Colon (tissue), 2 donors: ENCODE results near the gene LRRC1.

Experiments used
- FAIRE-seq: peaks from 2 replicates; lab custom pipeline; 2012; peaks lifted over from hg19 to GRCh38; lab: Jason Lieb, UNC
- donor health status: control.
- donor health status: control.

LRRC1 gene

GRCh38 chr6:53847796-53848314 lies 53.0 kb downstream of the LRRC1 start:
- no peak for FAIRE-seq

- no peak for FAIRE-seq
These were observed 55.7 kb downstream of the LRRC1 start for GRCh38 chr6:53850527-53850926.

GRCh38 chr6:53851561-53851960 lies 56.8 kb downstream of the LRRC1 start:
- no peak for FAIRE-seq

GRCh38 chr6:53852805-53853204 lies 58.0 kb downstream of the LRRC1 start:
- FAIRE-seq: no peak

GRCh38 chr6:53854843-53855567 lies 60.2 kb downstream of the LRRC1 start:
- no peak for FAIRE-seq

GRCh38 chr6:53855940-53856339 lies 61.1 kb downstream of the LRRC1 start:
- FAIRE-seq: no peak

- no peak for FAIRE-seq
These were observed 62.7 kb downstream of the LRRC1 start for GRCh38 chr6:53857318-53858094.

- FAIRE-seq: no peak
These were observed 63.4 kb downstream of the LRRC1 start for GRCh38 chr6:53858196-53858595.

- no peak for FAIRE-seq
These were observed 64.1 kb downstream of the LRRC1 start for GRCh38 chr6:53858913-53859312.

- FAIRE-seq: no peak
These were observed 65.7 kb downstream of the LRRC1 start for GRCh38 chr6:53860511-53860910.

- no peak for FAIRE-seq
These were observed 66.7 kb downstream of the LRRC1 start for GRCh38 chr6:53861518-53861917.

GRCh38 chr6:53862662-53863462 lies 68.1 kb downstream of the LRRC1 start:
- FAIRE-seq: no peak

- FAIRE-seq: no peak
These were observed 70.0 kb downstream of the LRRC1 start for GRCh38 chr6:53864781-53865180.

GRCh38 chr6:53866226-53866625 lies 71.4 kb downstream of the LRRC1 start:
- no peak for FAIRE-seq

GRCh38 chr6:53868626-53869025 lies 73.8 kb downstream of the LRRC1 start:
- FAIRE-seq: no peak

GRCh38 chr6:53869964-53870363 lies 75.2 kb downstream of the LRRC1 start:
- FAIRE-seq: no peak

- FAIRE-seq: no peak
These were observed 79.1 kb downstream of the LRRC1 start for GRCh38 chr6:53873922-53874321.

GRCh38 chr6:53874964-53875363 lies 80.2 kb downstream of the LRRC1 start:
- no peak for FAIRE-seq

GRCh38 chr6:53877151-53877550 lies 82.3 kb downstream of the LRRC1 start:
- no peak for FAIRE-seq

- no peak for FAIRE-seq
These were observed 84.0 kb downstream of the LRRC1 start for GRCh38 chr6:53878808-53879207.

- no peak for FAIRE-seq
These were observed 84.8 kb downstream of the LRRC1 start for GRCh38 chr6:53879608-53880007.

GRCh38 chr6:53887316-53887715 lies 92.5 kb downstream of the LRRC1 start:
- FAIRE-seq: no peak

- no peak for FAIRE-seq
These were observed 94.1 kb downstream of the LRRC1 start for GRCh38 chr6:53888931-53889330.
